ENCODE data around the gene POU4F2. TPM values are rescaled to one million over a fixed set of nuclear protein-coding genes. Genes with fewer than 3 reads are reported as not detected.

The POU4F2 gene
- total RNA-seq, 4 donors from 2014 or later: not detected

- H3K27me3 ChIP-seq: peaks cover 6 to 100% (median 33%) of the 10 kb centered on the region in 4 donors
- no peak for DNase-seq
- H3K4me3 ChIP-seq: peak overlapping the region in 1 of 4 donors; percentile 15
- TF ChIP-seq POLR2A (IDR thresholded peaks at IDR 0.05) (no peak), CTCF (IDR thresholded peaks at IDR 0.05) (no peak)
- 10 to 14% methylated on average over 2 to 16 of the region's 46 CpGs for WGBS, 2 donors
- intact Hi-C loops (cut with DNase I): no loop called here
- no peaks in the 10 kb centered on the region for H3K36me3 ChIP-seq
- H3K27ac ChIP-seq: no peak overlapping the region
- H3K4me1 ChIP-seq: peaks cover 11 to 36% (median 11%) of the 10 kb centered on the region in 3 donors
- no peaks in the 10 kb centered on the region for H3K9me3 ChIP-seq
Observed at GRCh38 chr4:146640021-146640464, 1.4 kb downstream of the POU4F2 start.

- TF ChIP-seq CTCF (IDR thresholded peaks at IDR 0.05) (no peak), POLR2A (IDR thresholded peaks at IDR 0.05) (no peak)
- Histone ChIP-seq H3K4me3 (peak overlapping the region in 1 of 4 donors; percentile 15), H3K9me3 (no peaks in the 10 kb centered on the region), H3K36me3 (no peaks in the 10 kb centered on the region), H3K4me1 (peaks cover 11 to 36% (median 11%) of the 10 kb centered on the region in 3 donors), H3K27ac (no peak overlapping the region), H3K27me3 (peaks cover 6 to 100% (median 33%) of the 10 kb centered on the region in 4 donors)
- WGBS, 2 donors: 6 to 17% methylated on average over 15 to 36 of the region's 37 CpGs
- intact Hi-C loops (cut with DNase I): no loop called here
- DNase-seq: no peak
Observed at GRCh38 chr4:146640465-146641061, 1.9 kb downstream of the POU4F2 start.

- DNase-seq: no peak
- H3K36me3 ChIP-seq: no peaks in the 10 kb centered on the region
- no peak overlapping the region for H3K27ac ChIP-seq
- no peak overlapping the region for H3K4me3 ChIP-seq
- no peaks in the 10 kb centered on the region for H3K9me3 ChIP-seq
- peaks cover 6 to 100% (median 35%) of the 10 kb centered on the region in 4 donors for H3K27me3 ChIP-seq
- no peak for TF ChIP-seq POLR2A (IDR thresholded peaks at IDR 0.05)
- TF ChIP-seq CTCF (IDR thresholded peaks at IDR 0.05): no peak
- WGBS, 2 donors: 8 to 17% methylated on average over 3 of the region's 3 CpGs
- intact Hi-C loops (cut with DNase I): no loop called here
- H3K4me1 ChIP-seq: peaks cover 11 to 36% (median 11%) of the 10 kb centered on the region in 3 donors
Observed at GRCh38 chr4:146641762-146642161, 3.1 kb downstream of the POU4F2 start.

- Histone ChIP-seq H3K9me3 (no peaks in the 10 kb centered on the region), H3K4me3 (no peak overlapping the region), H3K4me1 (peaks cover 1 to 18% (median 7%) of the 10 kb centered on the region in 3 donors), H3K36me3 (no peaks in the 10 kb centered on the region), H3K27me3 (peaks cover 6 to 100% (median 35%) of the 10 kb centered on the region in 4 donors), H3K27ac (no peak overlapping the region)
- intact Hi-C loops (cut with DNase I): no loop called here
- DNase-seq: no peak
- no peak for TF ChIP-seq POLR2A (IDR thresholded peaks at IDR 0.05)
- no peak for TF ChIP-seq CTCF (IDR thresholded peaks at IDR 0.05)
- WGBS, 2 donors: 9 to 10% methylated on average over 6 of the region's 6 CpGs
Observed at GRCh38 chr4:146643812-146644401, 5.2 kb downstream of the POU4F2 start.

- Histone ChIP-seq H3K9me3 (no peaks in the 10 kb centered on the region), H3K4me3 (no peak overlapping the region), H3K36me3 (no peaks in the 10 kb centered on the region), H3K27ac (no peak overlapping the region), H3K4me1 (no peaks in the 10 kb centered on the region), H3K27me3 (peaks cover 0 to 100% (median 23%) of the 10 kb centered on the region in 4 donors)
- no peak for DNase-seq
- intact Hi-C loops (cut with DNase I): no loop called here
- TF ChIP-seq CTCF (IDR thresholded peaks at IDR 0.05) (no peak), POLR2A (IDR thresholded peaks at IDR 0.05) (no peak)
- 0 to 3% methylated on average over 6 of the region's 6 CpGs for WGBS, 2 donors
Observed at GRCh38 chr4:146645921-146646320, 7.2 kb downstream of the POU4F2 start.

Data from esophagus squamous epithelium (tissue), 5 donors.